ENCODE results near the gene CPN1. TPM values are rescaled to one million over a fixed set of nuclear protein-coding genes. Genes with fewer than 3 reads are reported as not detected.

Gene CPN1
- total RNA-seq, 1 experiment from 2014 or later: not detected

DNA sequence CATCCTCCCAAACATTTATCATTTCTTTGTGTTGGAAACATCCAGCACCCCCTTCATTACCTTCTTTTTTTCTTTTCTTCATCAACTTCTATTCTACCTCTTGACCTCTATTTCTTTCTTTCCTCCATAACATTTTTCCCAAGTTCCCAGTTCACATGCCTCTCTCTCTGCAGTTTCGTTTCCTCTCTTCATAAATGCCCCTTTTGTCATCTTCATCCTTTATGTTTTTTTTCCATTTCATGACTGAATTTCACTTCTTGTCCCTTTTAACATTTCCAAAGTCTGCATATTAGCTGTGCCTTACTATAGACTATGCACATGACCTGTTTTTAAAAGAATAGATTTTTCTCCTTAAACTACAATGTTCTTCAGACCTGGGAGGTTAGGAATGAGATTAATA is 23.7 kb downstream of the CPN1 start:
- Histone ChIP-seq H3K23ac (ENCODE audit: insufficient read length, low read depth, low read length) (no peak overlapping the region), H3T11ph (ENCODE audit: low read length) (no peak overlapping the region), H4K5ac (ENCODE audit: insufficient read length, low read depth, low read length) (no peak overlapping the region), H3K23me2 (ENCODE audit: insufficient read length, low read depth, low read length, poor library complexity, severe bottlenecking) (no peaks in the 10 kb centered on the region), H2BK20ac (ENCODE audit: low read depth, low read length, poor library complexity, severe bottlenecking) (no peak overlapping the region), H3K79me2 (ENCODE audit: insufficient read depth, low read length) (no peaks in the 10 kb centered on the region), H3K4me2 (ENCODE audit: insufficient read depth, insufficient read length, low read length) (no peak overlapping the region), H2BK15ac (ENCODE audit: low read depth, low read length) (no peak overlapping the region), H2BK12ac (ENCODE audit: insufficient read length, low read depth, low read length) (no peak overlapping the region), H3K4me1 (ENCODE audit: insufficient read depth, low read length) (no peaks in the 10 kb centered on the region), H3K18ac (ENCODE audit: insufficient read length, low read depth, low read length) (no peak overlapping the region), H3K56ac (ENCODE audit: insufficient read length, low read depth, low read length) (no peak overlapping the region), H2BK5ac (ENCODE audit: insufficient read length, low read length) (no peak overlapping the region), H3K27me3 (ENCODE audit: insufficient read depth, low read length) (no peaks in the 10 kb centered on the region), H3K14ac (ENCODE audit: insufficient read depth, low read length) (no peak overlapping the region), H2AK5ac (ENCODE audit: insufficient read length, low read length) (no peak overlapping the region), H4K91ac (ENCODE audit: insufficient read length, low read depth, low read length) (no peak overlapping the region), H2AFZ (ENCODE audit: low read length) (no peak overlapping the region), H4K20me1 (ENCODE audit: control insufficient read depth, insufficient read depth, insufficient read length) (no peaks in the 10 kb centered on the region), H3K9me3 (ENCODE audit: control insufficient read depth, low read depth, low read length) (no peaks in the 10 kb centered on the region), H3K27ac (ENCODE audit: insufficient read length, low read depth, low read length) (no peak overlapping the region), H3K4ac (ENCODE audit: low read depth, low read length) (no peak overlapping the region), H3K9ac (ENCODE audit: extremely low read depth, insufficient read length, low read length) (no peak overlapping the region), H2BK120ac (ENCODE audit: low read depth, low read length, poor library complexity, severe bottlenecking) (no peak overlapping the region), H3K79me1 (ENCODE audit: insufficient read depth, low read depth, low read length, poor library complexity, severe bottlenecking) (no peaks in the 10 kb centered on the region), H4K8ac (replicated peaks; ENCODE audit: insufficient read length, low read depth, low read length) (no peak overlapping the region)
- TF ChIP-seq CTCF (conservative IDR thresholded peaks at IDR 0.05): no peak
- peaks cover 5 to 9% of the 10 kb centered on the region in 2 experiments for H3K4me1 Mint-ChIP-seq
- no peak overlapping the region for H3K4me3 Mint-ChIP-seq
- WGBS (ENCODE audit: extremely low coverage, insufficient read length, low lambda C conversion rate): no CpG with 5 or more reads among the region's 1 CpG
- H3K27ac Mint-ChIP-seq: no peak overlapping the region
- no peak for DNase-seq
- peaks cover 10 to 16% of the 10 kb centered on the region in 2 experiments; a peak in 4 of 5 replicates for H3K9me3 Mint-ChIP-seq
- no peaks in the 10 kb centered on the region for H3K27me3 Mint-ChIP-seq (ENCODE audit: low read depth)
- peaks cover 0 to 7% (median 0%) of the 10 kb centered on the region in 3 experiments; a peak in 2 of 7 replicates for H3K36me3 Mint-ChIP-seq (ENCODE audit: insufficient read depth in 1 of 3, low read depth in 3 of 3)
